Nephron (organoid): ENCODE measurements around the gene JCAD.
A peak's percentile ranks its signal among the peaks of the same experiment; 100 is the strongest.

Experiments
- H3K27ac Mint-ChIP-seq, 3 experiments: 2 replicates each; pipeline ENCODE4 v1.8.0; 2020; ENCODE audit warnings: mixed read lengths in 3 of 3, mild to moderate bottlenecking in 2 of 3, moderate library complexity in 1 of 3
- H3K27me3 Mint-ChIP-seq: 2 replicates; pipeline ENCODE4 v1.8.0; 2021; ENCODE audit warnings: low read depth, mild to moderate bottlenecking, moderate library complexity, mixed read lengths
- H3K36me3 Mint-ChIP-seq: 2 replicates; pipeline ENCODE4 v1.8.0; 2020; ENCODE audit warnings: low read depth, mixed read lengths
- H3K4me1 Mint-ChIP-seq: 2 replicates; pipeline ENCODE4 v1.8.0; 2020; ENCODE audit warnings: mixed read lengths
- H3K4me3 Mint-ChIP-seq, 3 experiments: 2 replicates each; pipeline ENCODE4 v1.8.0; 2020; ENCODE audit warnings: mild to moderate bottlenecking in 3 of 3, mixed read lengths in 3 of 3, moderate library complexity in 2 of 3
- H3K9me3 Mint-ChIP-seq: 2 replicates; pipeline ENCODE4 v1.8.0; 2020; ENCODE audit warnings: mixed read lengths
- CTCF ChIP-seq, 3 experiments: fragments of 200-600 bp; sonication (generic); IDR thresholded peaks; one replicate each; pipeline ENCODE4 v1.5.0; 2021; ENCODE audit warnings: antibody characterized with exemption in 3 of 3; ENCODE audit not compliant: unreplicated experiment in 3 of 3

JCAD gene

GRCh38 chr10:30096564-30096963 is 37.2 kb upstream of the JCAD start:
- H3K4me3 Mint-ChIP-seq, result no peak overlapping the region
- peaks cover 8% of the 10 kb centered on the region for H3K4me1 Mint-ChIP-seq
- H3K27me3 Mint-ChIP-seq, result peaks cover under 1% of the 10 kb centered on the region
- TF ChIP-seq CTCF (IDR thresholded peaks at IDR 0.05; ENCODE audit: unreplicated experiment in 3 of 3), result no peak
- H3K9me3 Mint-ChIP-seq, result no peaks in the 10 kb centered on the region
- no peak overlapping the region for H3K27ac Mint-ChIP-seq
- no peaks in the 10 kb centered on the region for H3K36me3 Mint-ChIP-seq

GRCh38 chr10:30095631-30096422 is 36.4 kb upstream of the JCAD start:
- no peaks in the 10 kb centered on the region for H3K36me3 Mint-ChIP-seq
- no peaks in the 10 kb centered on the region for H3K27me3 Mint-ChIP-seq
- TF ChIP-seq CTCF (IDR thresholded peaks at IDR 0.05; ENCODE audit: unreplicated experiment in 3 of 3), result no peak
- no peak overlapping the region for H3K4me3 Mint-ChIP-seq
- peaks cover 13% of the 10 kb centered on the region for H3K4me1 Mint-ChIP-seq
- no peaks in the 10 kb centered on the region for H3K9me3 Mint-ChIP-seq
- peak overlapping the region in 1 of 3 experiments; percentile 8 for H3K27ac Mint-ChIP-seq

- H3K4me3 Mint-ChIP-seq, result no peak overlapping the region
- peaks cover 22% of the 10 kb centered on the region for H3K4me1 Mint-ChIP-seq
- no peak for TF ChIP-seq CTCF (IDR thresholded peaks at IDR 0.05; ENCODE audit: unreplicated experiment in 3 of 3)
- H3K36me3 Mint-ChIP-seq, result no peaks in the 10 kb centered on the region
- H3K27me3 Mint-ChIP-seq, result no peaks in the 10 kb centered on the region
- no peak overlapping the region for H3K27ac Mint-ChIP-seq
- H3K9me3 Mint-ChIP-seq, result no peaks in the 10 kb centered on the region
Measured at GRCh38 chr10:30094601-30095000, 35.2 kb upstream of the JCAD start.

GRCh38 chr10:30093303-30093950 is 34.0 kb upstream of the JCAD start:
- no peaks in the 10 kb centered on the region for H3K27me3 Mint-ChIP-seq
- no peaks in the 10 kb centered on the region for H3K9me3 Mint-ChIP-seq
- no peak overlapping the region for H3K27ac Mint-ChIP-seq
- peaks cover 25% of the 10 kb centered on the region for H3K4me1 Mint-ChIP-seq
- H3K36me3 Mint-ChIP-seq, result no peaks in the 10 kb centered on the region
- TF ChIP-seq CTCF (IDR thresholded peaks at IDR 0.05; ENCODE audit: unreplicated experiment in 3 of 3), result no peak
- H3K4me3 Mint-ChIP-seq, result no peak overlapping the region

GRCh38 chr10:30092151-30092790 is 32.9 kb upstream of the JCAD start:
- Mint-ChIP-seq H3K36me3 (no peaks in the 10 kb centered on the region), H3K27me3 (no peaks in the 10 kb centered on the region), H3K4me1 (peaks cover 28% of the 10 kb centered on the region), H3K27ac (no peak overlapping the region), H3K4me3 (no peak overlapping the region), H3K9me3 (no peaks in the 10 kb centered on the region)
- TF ChIP-seq CTCF (IDR thresholded peaks at IDR 0.05; ENCODE audit: unreplicated experiment in 3 of 3), result no peak
